Muscle of back (tissue), 11 donors: Measurements from ENCODE around the gene SULT1C2. TPM values are rescaled to one million over a fixed set of nuclear protein-coding genes. Genes with fewer than 3 reads are reported as not detected.

Source experiments
- DNase-seq, 3 donors: peaks; one replicate each; pipeline versions ENCODE4 v3.0.0 to v3.0.0-alpha.2; 2013
- polyA plus RNA-seq, 10 donors: library from polyadenylated mRNA; unstranded; fragments of 120-200 nt; gene quantifications; one replicate each; pipeline ENCODE4 v1.2.1, GENCODE V29; 2013; ENCODE audit not compliant: insufficient read length in 10 of 10

Gene SULT1C2
- polyA plus RNA-seq, 10 donors: 0.11 to 1.5 (median 0.31) TPM

- no peak for DNase-seq
Observed at GRCh38 chr2:108287169-108287568, 1.5 kb upstream of the SULT1C2 start.

- DNase-seq: no peak
Observed at GRCh38 chr2:108293850-108294249, 5.2 kb downstream of the SULT1C2 start.

GRCh38 chr2:108297436-108298141 lies 8.9 kb downstream of the SULT1C2 start:
- peak in 1 of 3 donors; percentile 33 for DNase-seq

GRCh38 chr2:108301558-108301957 lies 12.9 kb downstream of the SULT1C2 start:
- DNase-seq: no peak

GRCh38 chr2:108304975-108305374 lies 16.3 kb downstream of the SULT1C2 start:
- DNase-seq: no peak

GRCh38 chr2:108305901-108306300 lies 17.2 kb downstream of the SULT1C2 start:
- no peak for DNase-seq

GRCh38 chr2:108309903-108310302 lies 21.2 kb downstream of the SULT1C2 start:
- no peak for DNase-seq

- no peak for DNase-seq
Observed at GRCh38 chr2:108314586-108315296, 26.0 kb downstream of the SULT1C2 start.

GRCh38 chr2:108315444-108315934 lies 26.8 kb downstream of the SULT1C2 start:
- no peak for DNase-seq

GRCh38 chr2:108316033-108316432 lies 27.3 kb downstream of the SULT1C2 start:
- DNase-seq: no peak

GRCh38 chr2:108316461-108317258 lies 28.0 kb downstream of the SULT1C2 start:
- no peak for DNase-seq

GRCh38 chr2:108320326-108320922 lies 31.7 kb downstream of the SULT1C2 start:
- DNase-seq: no peak

GRCh38 chr2:108323619-108324018 lies 34.9 kb downstream of the SULT1C2 start:
- peak in 1 of 3 donors; percentile 7 for DNase-seq

- DNase-seq: peak in 1 of 3 donors; percentile 17
Observed at GRCh38 chr2:108324531-108325255, 36.0 kb downstream of the SULT1C2 start.

GRCh38 chr2:108325756-108326155 lies 37.1 kb downstream of the SULT1C2 start:
- no peak for DNase-seq

GRCh38 chr2:108329771-108330170 lies 41.1 kb downstream of the SULT1C2 start:
- DNase-seq: no peak

- DNase-seq: peak; percentile 47 to 82 (median 57)
Observed at GRCh38 chr2:108330979-108331378, 42.3 kb downstream of the SULT1C2 start.

GRCh38 chr2:108345951-108346350 lies 57.3 kb downstream of the SULT1C2 start:
- no peak for DNase-seq

GRCh38 chr2:108346827-108347226 lies 58.1 kb downstream of the SULT1C2 start:
- no peak for DNase-seq

- DNase-seq: no peak
Observed at GRCh38 chr2:108347786-108348185, 59.1 kb downstream of the SULT1C2 start.
